SU-DHL-6 (cell line): Measurements from ENCODE around the gene PEAK3.

Experiments
- H2AFZ ChIP-seq: fragments of 200-600 bp; sonication (generic); 2 replicates; pipeline ENCODE4 v1.6.1; 2014; ENCODE audit warnings: low read depth, mild to moderate bottlenecking, moderate library complexity, mixed read lengths, antibody characterized with exemption, low read length; ENCODE audit not compliant: severe bottlenecking
- H3F3A ChIP-seq: fragments of 200-600 bp; shearing (Covaris generic); 2 replicates; pipeline ENCODE4 v1.6.0; 2016; ENCODE audit warnings: antibody characterized with exemption, mild to moderate bottlenecking; ENCODE audit not compliant: insufficient read depth
- H3K27ac ChIP-seq: fragments of 200-600 bp; sonication (generic); 2 replicates; pipeline ENCODE4 v1.5.1; 2016; ENCODE audit warnings: low read depth, mild to moderate bottlenecking, low read length, moderate library complexity, mixed read lengths
- H3K27me3 ChIP-seq: fragments of 200-600 bp; sonication (generic), shearing (Covaris generic); 2 replicates; pipeline ENCODE4 v1.6.0; 2014; ENCODE audit warnings: mild to moderate bottlenecking, low read length
- H3K36me3 ChIP-seq: fragments of 200-600 bp; sonication (generic); 2 replicates; pipeline ENCODE4 v1.6.1; 2014; ENCODE audit warnings: mild to moderate bottlenecking, low read length, mixed read lengths
- H3K4me2 ChIP-seq: fragments of 300-600, 200-600 bp; shearing (Covaris generic), sonication (generic); 2 replicates; pipeline ENCODE4 v1.6.0; 2014; ENCODE audit warnings: low read length, low read depth, mild to moderate bottlenecking; ENCODE audit not compliant: poor library complexity, severe bottlenecking
- H3K4me3 ChIP-seq: fragments of 200-600 bp; sonication (generic); 2 replicates; pipeline ENCODE4 v1.5.1; 2014; ENCODE audit warnings: antibody characterized with exemption, low read length, mild to moderate bottlenecking, mixed read lengths; ENCODE audit not compliant: insufficient read depth, poor library complexity, severe bottlenecking
- H3K79me2 ChIP-seq: fragments of 200-600 bp; sonication (generic); 2 replicates; pipeline ENCODE4 v1.6.1; 2014; ENCODE audit warnings: mild to moderate bottlenecking, low read length, moderate library complexity; ENCODE audit not compliant: insufficient read depth
- H3K9ac ChIP-seq: fragments of 200-600 bp; sonication (generic); 2 replicates; pipeline ENCODE4 v1.7.0; 2014; ENCODE audit warnings: mild to moderate bottlenecking, low read length
- H3K9me2 ChIP-seq: fragments of 200-600 bp; sonication (generic); replicated peaks from 2 replicates; pipeline ENCODE4 v1.6.1; 2014; ENCODE audit warnings: low read length; ENCODE audit not compliant: insufficient read depth
- H3K9me3 ChIP-seq: fragments of 200-600 bp; sonication (generic); 2 replicates; pipeline ENCODE4 v1.6.1; 2014; ENCODE audit warnings: low read length, mixed read lengths; ENCODE audit not compliant: insufficient read depth
- H4K20me1 ChIP-seq: fragments of 200-600 bp; sonication (generic); 2 replicates; pipeline ENCODE4 v1.6.1; 2014; ENCODE audit warnings: low read depth, mild to moderate bottlenecking, antibody characterized with exemption, low read length, moderate library complexity, mixed read lengths
- EZH2phosphoT487 ChIP-seq: fragments of 200-600 bp; sonication (generic), shearing (Covaris generic); conservative IDR thresholded peaks from 2 replicates; pipeline ENCODE4 v1.6.1; 2018; ENCODE audit warnings: mild to moderate bottlenecking, antibody characterized with exemption, low read length, moderate library complexity, mixed read lengths
- TF ChIP-seq, protein P1 (sequence below): fragments of 200-600 bp; sonication (generic); IDR thresholded peaks from one replicate; pipeline ENCODE4 v1.5.1; 2017; ENCODE audit warnings: antibody characterized with exemption, mild to moderate bottlenecking, low read length, moderate library complexity; ENCODE audit not compliant: insufficient read depth, poor library complexity, severe bottlenecking

Gene PEAK3

DNA sequence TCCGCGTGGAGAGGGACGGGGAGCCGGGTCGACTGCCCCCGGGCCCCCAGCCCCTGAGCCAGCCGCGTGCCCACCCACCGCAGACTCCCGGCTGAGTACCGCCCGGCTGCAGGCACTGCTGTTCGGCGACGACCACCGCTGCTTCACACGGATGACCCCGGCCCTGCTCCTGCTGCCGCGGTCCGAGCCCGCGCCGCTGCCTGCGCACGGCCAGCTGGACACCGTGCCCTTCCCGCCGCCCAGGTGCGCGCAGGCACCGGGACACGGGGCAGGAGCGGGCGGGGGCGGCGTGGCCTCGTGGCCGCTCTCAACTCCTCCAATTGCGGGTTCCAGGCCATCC is 31.2 kb downstream of the PEAK3 start:
- H3F3A ChIP-seq, result peaks cover 25% of the 10 kb centered on the region
- no peaks in the 10 kb centered on the region for H3K27me3 ChIP-seq
- no peak overlapping the region for H3K27ac ChIP-seq
- no peaks in the 10 kb centered on the region for H3K36me3 ChIP-seq
- no peak for TF ChIP-seq EZH2phosphoT487
- TF ChIP-seq, protein P1, sequence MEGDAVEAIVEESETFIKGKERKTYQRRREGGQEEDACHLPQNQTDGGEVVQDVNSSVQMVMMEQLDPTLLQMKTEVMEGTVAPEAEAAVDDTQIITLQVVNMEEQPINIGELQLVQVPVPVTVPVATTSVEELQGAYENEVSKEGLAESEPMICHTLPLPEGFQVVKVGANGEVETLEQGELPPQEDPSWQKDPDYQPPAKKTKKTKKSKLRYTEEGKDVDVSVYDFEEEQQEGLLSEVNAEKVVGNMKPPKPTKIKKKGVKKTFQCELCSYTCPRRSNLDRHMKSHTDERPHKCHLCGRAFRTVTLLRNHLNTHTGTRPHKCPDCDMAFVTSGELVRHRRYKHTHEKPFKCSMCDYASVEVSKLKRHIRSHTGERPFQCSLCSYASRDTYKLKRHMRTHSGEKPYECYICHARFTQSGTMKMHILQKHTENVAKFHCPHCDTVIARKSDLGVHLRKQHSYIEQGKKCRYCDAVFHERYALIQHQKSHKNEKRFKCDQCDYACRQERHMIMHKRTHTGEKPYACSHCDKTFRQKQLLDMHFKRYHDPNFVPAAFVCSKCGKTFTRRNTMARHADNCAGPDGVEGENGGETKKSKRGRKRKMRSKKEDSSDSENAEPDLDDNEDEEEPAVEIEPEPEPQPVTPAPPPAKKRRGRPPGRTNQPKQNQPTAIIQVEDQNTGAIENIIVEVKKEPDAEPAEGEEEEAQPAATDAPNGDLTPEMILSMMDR, result no peak
- no peak overlapping the region for H3K4me2 ChIP-seq
- no peak overlapping the region for H3K4me3 ChIP-seq
- no peaks in the 10 kb centered on the region for H3K9me2 ChIP-seq
- no peak overlapping the region for H2AFZ ChIP-seq
- no peaks in the 10 kb centered on the region for H3K9me3 ChIP-seq
- no peaks in the 10 kb centered on the region for H4K20me1 ChIP-seq
- no peak overlapping the region for H3K9ac ChIP-seq
- H3K79me2 ChIP-seq, result no peaks in the 10 kb centered on the region

DNA sequence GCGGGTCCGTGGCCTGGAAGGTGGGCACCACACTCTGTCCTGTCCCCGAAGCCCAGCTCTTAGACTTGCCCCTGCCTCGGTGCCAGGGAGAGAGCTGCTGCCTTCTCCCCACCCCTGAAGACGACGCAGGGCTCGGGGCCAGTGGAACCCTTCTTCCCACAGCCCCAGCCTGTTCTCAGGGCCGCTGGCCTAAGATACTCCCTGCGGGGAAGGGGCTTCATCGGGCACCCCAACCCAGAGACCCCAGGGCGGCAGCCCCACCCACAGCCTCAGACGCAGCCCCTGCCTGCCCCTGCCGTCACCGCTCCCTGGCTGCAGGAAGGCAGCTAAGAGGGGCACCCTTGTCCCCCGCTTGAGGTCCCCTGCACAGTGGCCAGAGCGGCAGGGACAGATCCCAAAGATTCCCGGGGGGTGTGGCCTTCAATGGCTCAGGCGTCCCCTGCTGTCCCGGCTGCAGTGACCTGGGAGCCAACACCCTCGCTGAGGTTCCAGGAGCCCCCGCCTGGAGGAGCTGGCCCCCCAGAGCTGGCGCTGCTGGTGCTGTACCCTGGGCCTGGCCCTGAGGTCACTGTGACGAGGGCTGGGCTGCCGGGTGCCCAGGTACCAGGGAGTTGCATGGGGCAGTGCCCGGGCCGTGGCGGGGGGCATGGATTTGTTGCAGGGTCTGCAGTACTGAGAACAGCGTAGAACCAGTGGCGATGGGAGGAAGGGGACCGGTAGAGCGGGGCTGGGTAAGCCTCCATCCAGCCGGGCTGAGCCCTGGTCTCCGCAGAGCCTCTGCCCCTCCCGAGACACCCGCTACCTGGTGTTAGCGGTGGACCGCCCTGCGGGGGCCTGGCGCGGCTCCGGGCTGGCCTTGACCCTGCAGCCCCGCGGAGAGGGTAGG is 31.9 kb downstream of the PEAK3 start:
- Histone ChIP-seq H3K4me2 (no peak overlapping the region), H3K27me3 (no peaks in the 10 kb centered on the region), H3K27ac (no peak overlapping the region), H4K20me1 (no peaks in the 10 kb centered on the region), H3K9me2 (no peaks in the 10 kb centered on the region), H3K4me3 (no peak overlapping the region), H3K36me3 (no peaks in the 10 kb centered on the region), H3F3A (0 out of 2 replicates have a peak, but pooled peaks cover 19% of the 10 kb centered on the region), H3K79me2 (no peaks in the 10 kb centered on the region), H3K9ac (no peak overlapping the region), H2AFZ (no peak overlapping the region), H3K9me3 (no peaks in the 10 kb centered on the region)
- TF ChIP-seq, protein P1, result no peak
- no peak for TF ChIP-seq EZH2phosphoT487

DNA sequence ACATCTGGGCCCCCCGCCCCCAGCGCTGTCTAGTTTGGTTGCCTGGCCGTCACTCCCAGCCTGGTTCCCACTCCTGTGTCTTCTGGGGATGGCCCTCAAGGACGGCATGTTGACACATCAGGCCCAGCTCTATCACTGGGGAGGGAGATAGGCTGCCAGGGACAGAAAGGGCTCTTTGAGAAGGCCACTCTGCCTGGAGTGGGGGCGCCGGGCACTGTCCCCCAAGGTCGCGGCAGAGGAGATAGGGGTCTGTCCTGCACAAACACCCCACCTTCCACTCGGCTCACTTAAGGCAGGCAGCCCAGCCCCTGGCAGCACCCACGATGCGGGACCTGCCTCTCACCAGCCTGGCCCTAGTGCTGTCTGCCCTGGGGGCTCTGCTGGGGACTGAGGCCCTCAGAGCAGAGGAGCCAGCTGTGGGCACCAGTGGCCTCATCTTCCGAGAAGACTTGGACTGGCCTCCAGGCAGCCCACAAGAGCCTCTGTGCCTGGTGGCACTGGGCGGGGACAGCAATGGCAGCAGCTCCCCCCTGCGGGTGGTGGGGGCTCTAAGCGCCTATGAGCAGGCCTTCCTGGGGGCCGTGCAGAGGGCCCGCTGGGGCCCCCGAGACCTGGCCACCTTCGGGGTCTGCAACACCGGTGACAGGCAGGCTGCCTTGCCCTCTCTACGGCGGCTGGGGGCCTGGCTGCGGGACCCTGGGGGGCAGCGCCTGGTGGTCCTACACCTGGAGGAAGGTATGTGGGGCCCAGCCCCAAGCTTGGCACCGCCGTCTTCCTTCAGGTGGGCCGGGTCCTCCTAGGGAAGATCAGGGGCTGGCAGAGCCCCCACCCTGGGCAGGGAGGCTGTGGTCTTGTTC is 32.7 kb downstream of the PEAK3 start, which contains the start of gene AMH:
TSS of gene AMH (plus strand) at position 314 of the 857 bp plus-strand sequence. CDS start at position 324, 10 bp downstream.
- Histone ChIP-seq H3K9me3 (no peaks in the 10 kb centered on the region), H3K27me3 (no peaks in the 10 kb centered on the region), H3K36me3 (no peaks in the 10 kb centered on the region), H3K27ac (no peak within 1 kb of the TSS), H2AFZ (no peak within 1 kb of the TSS), H3K4me2 (no peak within 1 kb of the TSS), H4K20me1 (no peaks in the 10 kb centered on the region), H3K79me2 (no peaks in the 10 kb centered on the region), H3K9me2 (no peaks in the 10 kb centered on the region), H3K4me3 (no peak within 1 kb of the TSS), H3F3A (0 out of 2 replicates have a peak, but pooled peaks cover 18% of the 10 kb centered on the region), H3K9ac (no peak within 1 kb of the TSS)
- TF ChIP-seq EZH2phosphoT487, result no peak
- TF ChIP-seq, protein P1, result no peak
